PC-3 (cell line): ENCODE data around the gene CDC45. TPM values are rescaled to one million over a fixed set of nuclear protein-coding genes. Genes with fewer than 3 reads are reported as not detected.

Experiments
- ATAC-seq: fragments of 200-7000 bp; cut with Tn5 transposase; 2 replicates; pipeline ENCODE4 v1.9.1; 2020; ENCODE audit warnings: mild to moderate bottlenecking, moderate library complexity
- BruUV-seq: library from RNA; stranded (reverse); fragments of 400-500 nt; replicated peaks from 2 replicates; lab custom pipeline; 2021; lab: Mats Ljungman, UMichigan
- CTCF ChIA-PET: fragments of 300-600 bp; sonication (Branson Sonifier 250); formaldehyde crosslinking; loops from one replicate; lab custom pipeline; 2022; ENCODE audit warnings: antibody characterized with exemption; lab: Charles Lee
- POLR2A ChIA-PET: fragments of 300-600 bp; sonication (Branson Sonifier 250); formaldehyde crosslinking; loops from one replicate; lab custom pipeline; 2022; ENCODE audit warnings: antibody characterized with exemption; ENCODE audit not compliant: unreplicated experiment; lab: Charles Lee
- DNase-seq: peaks from one replicate; pipeline ENCODE4 v3.0.0-alpha.2; 2015
- H2AFZ ChIP-seq: fragments of 300-600 bp; sonication (generic); 2 replicates; pipeline ENCODE4 v1.6.0; 2016; ENCODE audit warnings: antibody characterized with exemption, low read length
- H3F3A ChIP-seq: fragments of 300-600 bp; sonication (generic); one replicate; pipeline ENCODE4 v1.6.0; 2017; ENCODE audit warnings: antibody characterized with exemption, low read length, control low read depth, mild to moderate bottlenecking; ENCODE audit not compliant: unreplicated experiment
- H3K27ac ChIP-seq: fragments of 300-600 bp; sonication (generic); 2 replicates; pipeline ENCODE4 v1.5.1; 2016; ENCODE audit warnings: mild to moderate bottlenecking, low read length
- H3K27me3 ChIP-seq: fragments of 300-600 bp; sonication (generic); 2 replicates; pipeline ENCODE4 v1.6.1; 2016; ENCODE audit warnings: low read length, mixed read lengths
- H3K36me3 ChIP-seq: fragments of 300-600 bp; sonication (generic); 2 replicates; pipeline ENCODE4 v1.6.1; 2016; ENCODE audit warnings: low read depth, mixed run types, low read length, mixed read lengths
- H3K4me1 ChIP-seq: fragments of 300-600 bp; sonication (generic); 2 replicates; pipeline ENCODE4 v1.5.1; 2016; ENCODE audit warnings: low read length; ENCODE audit not compliant: insufficient read depth
- H3K4me2 ChIP-seq: fragments of 300-600 bp; sonication (generic); 2 replicates; pipeline ENCODE4 v1.6.0; 2016; ENCODE audit warnings: low read length
- H3K4me3 ChIP-seq: fragments of 300-600 bp; sonication (generic); 2 replicates; pipeline ENCODE4 v1.5.1; 2016; ENCODE audit warnings: mild to moderate bottlenecking, low read length, mixed read lengths
- H3K79me2 ChIP-seq: fragments of 300-600 bp; sonication (generic); 2 replicates; pipeline ENCODE4 v1.6.1; 2017; ENCODE audit warnings: low read length, mixed read lengths
- H3K9ac ChIP-seq: fragments of 300-600 bp; sonication (generic); 2 replicates; pipeline ENCODE4 v1.6.0; 2016; ENCODE audit warnings: mild to moderate bottlenecking, low read length
- H3K9me2 ChIP-seq: fragments of 300-600 bp; sonication (generic); replicated peaks from 2 replicates; pipeline ENCODE4 v1.6.1; 2016; ENCODE audit warnings: mixed run types, low read length, mixed read lengths
- H3K9me3 ChIP-seq: fragments of 300-600 bp; sonication (generic); 2 replicates; pipeline ENCODE4 v1.6.1; 2016; ENCODE audit warnings: low read length, mixed read lengths
- H4K20me1 ChIP-seq: fragments of 300-600 bp; sonication (generic); 2 replicates; pipeline ENCODE4 v1.6.1; 2016; ENCODE audit warnings: low read length, mixed read lengths
- CTCF ChIP-seq: fragments of 300-600 bp; sonication (generic); conservative IDR thresholded peaks from 2 replicates; pipeline ENCODE4 v1.5.1; 2017; ENCODE audit warnings: antibody characterized with exemption, low read depth, mild to moderate bottlenecking, low read length
- EZH2 ChIP-seq: fragments of 300-600 bp; sonication (generic); IDR thresholded peaks from one replicate; pipeline ENCODE4 v1.6.1; 2017; ENCODE audit warnings: antibody characterized with exemption, mild to moderate bottlenecking, low read length; ENCODE audit not compliant: unreplicated experiment
- EZH2phosphoT487 ChIP-seq: fragments of 300-600 bp; sonication (generic); IDR thresholded peaks from 2 replicates; pipeline ENCODE4 v1.6.1; 2018; ENCODE audit warnings: mild to moderate bottlenecking, antibody characterized with exemption, low read length, borderline replicate concordance
- intact Hi-C: fragments of 100-400 bp; cut with micrococcal nuclease; formaldehyde crosslinking; loops from 2 replicates; pipeline ENCODE4 v1.9.0; 2023
- total RNA-seq: library from RNA; depleted of rRNA; stranded (reverse); fragments of >200 nt; gene quantifications from 2 replicates; pipeline ENCODE4 v1.2.3, GENCODE V29; 2014

CDC45 gene
- total RNA-seq, 1 experiment from 2014 or later: 70.9 TPM

DNA sequence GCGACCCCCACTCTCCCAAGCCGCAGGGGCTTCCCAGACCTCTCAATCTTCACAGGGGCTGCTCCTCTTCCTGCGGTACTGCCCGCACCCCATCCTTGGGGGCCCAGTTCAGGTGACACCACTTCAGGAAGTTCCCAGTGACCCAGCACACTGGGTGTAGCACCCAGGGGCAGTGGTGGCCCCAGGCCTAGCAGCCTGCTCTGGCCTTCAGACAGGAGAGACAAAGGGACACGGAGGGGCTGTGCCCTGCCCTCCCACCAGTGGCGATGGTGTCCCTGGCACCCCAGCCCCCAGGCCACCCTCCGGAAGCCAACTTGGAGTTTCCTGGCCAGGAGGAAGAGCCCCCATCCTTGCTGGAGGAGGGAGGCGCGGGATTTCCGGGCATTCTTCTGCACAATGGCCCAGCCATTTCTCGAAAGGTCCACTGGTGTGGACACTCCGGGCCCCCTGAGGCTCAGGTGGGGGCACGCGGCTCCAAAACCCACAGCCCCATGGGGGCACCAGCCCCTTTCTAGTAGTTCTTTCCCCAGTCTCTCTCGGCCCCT is 45.5 kb downstream of the CDC45 start:
- H3K36me3 ChIP-seq: no peaks in the 10 kb centered on the region
- H3K4me3 ChIP-seq: no peak overlapping the region
- no peaks in the 10 kb centered on the region for H3F3A ChIP-seq
- no peaks in the 10 kb centered on the region for H3K27me3 ChIP-seq
- H3K4me2 ChIP-seq: no peak overlapping the region
- H3K4me1 ChIP-seq: peaks cover 11% of the 10 kb centered on the region
- H4K20me1 ChIP-seq: no peaks in the 10 kb centered on the region
- ATAC-seq: no peak
- no peak for DNase-seq
- intact Hi-C loops: no loop called here
- no peaks in the 10 kb centered on the region for H3K9me3 ChIP-seq
- BruUV-seq: no TSS peak
- no peaks in the 10 kb centered on the region for H3K9me2 ChIP-seq
- H2AFZ ChIP-seq: no peak overlapping the region
- H3K27ac ChIP-seq: no peak overlapping the region
- no peak for TF ChIP-seq EZH2phosphoT487
- no peak for TF ChIP-seq CTCF
- no peak for TF ChIP-seq EZH2
- H3K9ac ChIP-seq: no peak overlapping the region
- H3K79me2 ChIP-seq: no peaks in the 10 kb centered on the region
- POLR2A ChIA-PET: no interaction called here
- CTCF ChIA-PET: no interaction called here

DNA sequence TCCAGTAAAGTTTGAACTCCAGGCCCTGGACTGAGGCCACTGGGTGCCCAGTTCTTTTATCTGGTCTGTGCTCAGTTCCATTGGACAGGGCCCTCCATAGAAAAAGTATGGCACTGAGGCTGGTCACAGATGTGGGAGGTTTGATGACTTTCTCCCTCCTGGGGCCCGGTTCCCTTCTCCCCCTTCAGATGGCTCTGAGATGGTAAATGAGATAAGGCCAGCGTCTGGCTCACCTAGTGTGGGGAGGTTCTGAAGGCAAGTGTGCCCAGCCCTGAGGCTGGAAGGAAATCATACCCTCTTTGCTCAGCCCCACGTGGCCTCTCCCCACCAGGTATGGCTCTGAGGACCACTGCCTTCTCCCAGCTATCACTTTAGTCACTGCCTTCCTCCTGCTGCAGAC is 45.9 kb downstream of the CDC45 start:
- Histone ChIP-seq H3K9me3 (no peaks in the 10 kb centered on the region), H3K4me2 (no peak overlapping the region), H3K79me2 (no peaks in the 10 kb centered on the region), H3K9me2 (no peaks in the 10 kb centered on the region), H3F3A (no peaks in the 10 kb centered on the region), H2AFZ (no peak overlapping the region), H3K9ac (no peak overlapping the region), H3K27ac (no peak overlapping the region), H3K4me1 (peaks cover 11% of the 10 kb centered on the region), H4K20me1 (no peaks in the 10 kb centered on the region), H3K4me3 (no peak overlapping the region), H3K27me3 (no peaks in the 10 kb centered on the region), H3K36me3 (no peaks in the 10 kb centered on the region)
- DNase-seq (no peak), ATAC-seq (no peak)
- BruUV-seq: no TSS peak
- no peak for TF ChIP-seq EZH2phosphoT487
- TF ChIP-seq EZH2: no peak
- ChIA-PET CTCF (no interaction called here), POLR2A (no interaction called here)
- intact Hi-C loops: no loop called here

DNA sequence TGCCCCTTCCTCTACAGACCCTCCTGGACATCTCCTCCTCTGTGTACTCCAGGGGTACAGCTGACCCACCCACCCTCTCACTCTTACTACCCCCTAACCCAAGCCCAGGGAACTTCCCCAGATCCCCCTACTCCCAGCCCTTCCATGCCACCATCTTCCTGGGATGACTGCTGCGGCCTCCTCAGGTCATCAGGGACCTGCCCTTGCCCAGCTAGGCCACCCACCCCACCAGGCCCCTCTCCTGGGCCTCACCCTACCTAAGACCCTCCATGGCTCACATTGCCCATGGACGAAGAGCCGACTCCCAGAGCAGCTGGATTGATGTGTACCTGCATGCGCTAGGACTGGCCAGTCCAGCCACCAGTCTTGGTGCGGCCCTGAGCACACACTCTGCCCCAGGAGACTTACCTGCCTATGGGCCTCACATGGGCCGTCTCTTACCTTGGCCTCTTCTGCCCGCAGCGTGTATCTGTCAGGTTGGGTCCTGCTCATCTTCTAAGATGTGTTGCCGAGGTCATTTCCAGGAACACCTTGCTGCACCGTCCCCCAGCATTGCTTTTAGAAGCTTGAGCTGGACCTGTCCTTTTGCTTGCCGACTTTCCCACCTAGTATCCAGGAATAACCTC is 46.5 kb downstream of the CDC45 start:
- intact Hi-C loops: no loop called here
- CTCF ChIA-PET: no interaction called here
- H3K4me1 ChIP-seq: peaks cover 11% of the 10 kb centered on the region
- H3K9me2 ChIP-seq: no peaks in the 10 kb centered on the region
- no peaks in the 10 kb centered on the region for H3K9me3 ChIP-seq
- H3K27me3 ChIP-seq: no peaks in the 10 kb centered on the region
- no peak overlapping the region for H3K9ac ChIP-seq
- DNase-seq (no peak), ATAC-seq (no peak)
- no peak overlapping the region for H3K4me2 ChIP-seq
- BruUV-seq: no TSS peak
- POLR2A ChIA-PET: no interaction called here
- no peak overlapping the region for H3K4me3 ChIP-seq
- no peak overlapping the region for H3K27ac ChIP-seq
- no peaks in the 10 kb centered on the region for H3K36me3 ChIP-seq
- no peaks in the 10 kb centered on the region for H3K79me2 ChIP-seq
- H2AFZ ChIP-seq: no peak overlapping the region
- TF ChIP-seq EZH2 (no peak), EZH2phosphoT487 (no peak)
- no peaks in the 10 kb centered on the region for H4K20me1 ChIP-seq
- H3F3A ChIP-seq: no peaks in the 10 kb centered on the region
